ENCODE measurements around the gene CREBRF.

The CREBRF gene

GRCh38 chr5:173055983-173056782 lies at the start of gene CREBRF:
Gene CREBRF, plus strand, starts transcription at chr5:173056352. Its CDS starts 24,424 bp downstream, at chr5:173080776.
- peak; percentile 93 to 98 for DNase-seq (ENCODE audit: low read depth in 2 of 2)
- TF ChIP-seq CTCF (IDR thresholded peaks at IDR 0.05; ENCODE audit: low read depth, low read length): no peak
- H3K4me3 ChIP-seq (replicated peaks in 1 of 2; ENCODE audit: low read depth in 2 of 2, low read length in 2 of 2): peak within 1 kb of the TSS; percentile 78 to 87

GRCh38 chr5:173010021-173010420 lies 46.1 kb upstream of the CREBRF start:
- TF ChIP-seq CTCF (IDR thresholded peaks at IDR 0.05; ENCODE audit: low read depth, low read length): no peak

GRCh38 chr5:173010547-173011464 lies 45.3 kb upstream of the CREBRF start:
- DNase-seq (ENCODE audit: low read depth in 2 of 2): peak; percentile 39 to 48
- TF ChIP-seq CTCF (IDR thresholded peaks at IDR 0.05; ENCODE audit: low read depth, low read length): peak; percentile 39
- H3K4me3 ChIP-seq (replicated peaks in 1 of 2; ENCODE audit: low read depth in 2 of 2, low read length in 2 of 2): no peak overlapping the region

More at GRCh38 chr5:173010021-173010420, 46.1 kb upstream of the CREBRF start:
- H3K4me3 ChIP-seq (replicated peaks in 1 of 2; ENCODE audit: low read depth in 2 of 2, low read length in 2 of 2): no peak overlapping the region
- no peak for DNase-seq (ENCODE audit: low read depth in 2 of 2)

- DNase-seq (ENCODE audit: low read depth in 2 of 2): no peak
- no peak for TF ChIP-seq CTCF (IDR thresholded peaks at IDR 0.05; ENCODE audit: low read depth, low read length)
- no peak overlapping the region for H3K4me3 ChIP-seq (replicated peaks in 1 of 2; ENCODE audit: low read depth in 2 of 2, low read length in 2 of 2)
Measured at GRCh38 chr5:173011566-173011965, 44.6 kb upstream of the CREBRF start.

GRCh38 chr5:173012882-173013281 lies 43.3 kb upstream of the CREBRF start:
- peak in 1 of 2 donors; percentile 39 for DNase-seq (ENCODE audit: low read depth in 2 of 2)
- H3K4me3 ChIP-seq (replicated peaks in 1 of 2; ENCODE audit: low read depth in 2 of 2, low read length in 2 of 2): no peak overlapping the region
- TF ChIP-seq CTCF (IDR thresholded peaks at IDR 0.05; ENCODE audit: low read depth, low read length): no peak

- H3K4me3 ChIP-seq (replicated peaks in 1 of 2; ENCODE audit: low read depth in 2 of 2, low read length in 2 of 2): no peak overlapping the region
- no peak for DNase-seq (ENCODE audit: low read depth in 2 of 2)
- TF ChIP-seq CTCF (IDR thresholded peaks at IDR 0.05; ENCODE audit: low read depth, low read length): no peak
Measured at GRCh38 chr5:173014671-173015070, 41.5 kb upstream of the CREBRF start.

All from cardiac fibroblast (primary cell).